Stimulated activated CD4-positive, alpha-beta T cell treated with anti-CD3 and anti-CD28 coated beads, Interleukin-15, amount 100 ng/mL, for 1 hour (primary cell): ENCODE results near the gene BBS7.

Source experiments
- DNase-seq, 2 donors: peaks; one replicate each; pipeline ENCODE4 v3.0.0-alpha.2; 2020; ENCODE audit warnings: low read depth in 1 of 2, low spot score in 1 of 2

BBS7 gene, protein sequence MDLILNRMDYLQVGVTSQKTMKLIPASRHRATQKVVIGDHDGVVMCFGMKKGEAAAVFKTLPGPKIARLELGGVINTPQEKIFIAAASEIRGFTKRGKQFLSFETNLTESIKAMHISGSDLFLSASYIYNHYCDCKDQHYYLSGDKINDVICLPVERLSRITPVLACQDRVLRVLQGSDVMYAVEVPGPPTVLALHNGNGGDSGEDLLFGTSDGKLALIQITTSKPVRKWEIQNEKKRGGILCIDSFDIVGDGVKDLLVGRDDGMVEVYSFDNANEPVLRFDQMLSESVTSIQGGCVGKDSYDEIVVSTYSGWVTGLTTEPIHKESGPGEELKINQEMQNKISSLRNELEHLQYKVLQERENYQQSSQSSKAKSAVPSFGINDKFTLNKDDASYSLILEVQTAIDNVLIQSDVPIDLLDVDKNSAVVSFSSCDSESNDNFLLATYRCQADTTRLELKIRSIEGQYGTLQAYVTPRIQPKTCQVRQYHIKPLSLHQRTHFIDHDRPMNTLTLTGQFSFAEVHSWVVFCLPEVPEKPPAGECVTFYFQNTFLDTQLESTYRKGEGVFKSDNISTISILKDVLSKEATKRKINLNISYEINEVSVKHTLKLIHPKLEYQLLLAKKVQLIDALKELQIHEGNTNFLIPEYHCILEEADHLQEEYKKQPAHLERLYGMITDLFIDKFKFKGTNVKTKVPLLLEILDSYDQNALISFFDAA

DNA sequence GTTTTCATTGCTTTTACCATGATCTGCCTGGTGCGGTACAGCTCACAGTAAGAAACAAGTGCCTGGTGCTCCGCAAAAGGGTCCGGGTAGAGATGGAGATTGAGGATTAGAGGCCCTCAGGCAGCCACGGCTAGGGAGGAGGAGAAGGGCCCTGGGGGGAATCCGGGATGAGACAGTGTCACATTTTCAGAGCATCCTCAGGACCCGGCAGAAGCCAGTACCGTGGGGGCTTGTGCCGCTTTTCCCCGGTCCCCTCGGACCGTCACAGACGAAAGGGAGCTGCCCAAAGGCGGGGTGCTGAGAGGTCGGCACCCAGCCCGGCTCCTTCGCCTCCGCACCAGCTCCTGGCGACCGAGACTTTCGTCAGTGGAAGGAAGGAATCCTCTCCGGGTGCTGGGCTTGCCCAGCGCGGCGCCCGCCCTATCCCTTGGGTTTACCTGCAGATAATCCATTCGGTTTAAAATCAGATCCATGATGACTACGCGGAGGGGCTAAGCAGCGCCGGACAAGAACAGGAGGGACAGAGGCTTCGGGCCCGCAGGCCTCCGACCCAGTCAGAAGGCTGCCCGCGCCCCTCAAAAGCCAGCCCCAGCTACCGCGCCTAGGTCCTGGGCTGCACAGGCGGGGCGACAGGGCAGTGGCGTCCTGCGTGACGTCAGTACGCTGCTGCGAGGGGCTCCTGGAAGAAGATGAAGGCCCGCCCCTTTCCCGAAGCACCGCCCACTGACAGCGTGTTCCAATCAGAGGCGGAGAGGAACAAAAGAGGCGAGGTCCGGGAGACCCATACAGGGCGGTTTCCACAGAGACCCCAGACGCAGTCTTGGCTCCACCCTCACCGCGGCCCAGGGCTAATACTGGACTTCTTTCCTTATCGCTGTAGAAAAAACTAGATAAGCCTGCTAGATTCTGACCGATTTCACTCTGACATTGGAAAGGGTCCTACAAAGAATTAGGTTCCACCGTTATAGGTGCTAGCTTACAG, at the start of gene BBS7:
BBS7 (minus strand) TSS at position 634 of the 982 bp plus-strand sequence; CDS start at position 473, 161 bp downstream.
- DNase-seq, result peak; percentile 85 to 95

DNA sequence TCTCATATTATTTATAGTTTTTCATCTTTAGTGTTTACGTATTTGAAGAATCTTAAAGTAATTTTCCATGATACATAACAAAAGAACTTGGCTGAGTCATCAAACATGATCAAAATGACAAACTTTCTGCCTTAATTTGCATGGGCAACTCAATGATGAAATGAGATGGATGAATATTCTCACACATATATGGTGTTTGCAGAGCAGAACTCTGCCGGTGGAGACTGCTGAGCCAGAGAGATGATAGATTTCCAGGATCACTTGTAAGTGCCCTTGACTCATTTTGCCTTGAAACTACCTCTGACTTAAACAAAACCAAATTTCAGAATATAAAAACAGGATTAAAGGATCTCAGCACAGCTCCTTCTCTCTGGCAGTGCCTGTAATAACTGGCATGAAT, 43.4 kb upstream of the BBS7 start:
- no peak for DNase-seq

DNA sequence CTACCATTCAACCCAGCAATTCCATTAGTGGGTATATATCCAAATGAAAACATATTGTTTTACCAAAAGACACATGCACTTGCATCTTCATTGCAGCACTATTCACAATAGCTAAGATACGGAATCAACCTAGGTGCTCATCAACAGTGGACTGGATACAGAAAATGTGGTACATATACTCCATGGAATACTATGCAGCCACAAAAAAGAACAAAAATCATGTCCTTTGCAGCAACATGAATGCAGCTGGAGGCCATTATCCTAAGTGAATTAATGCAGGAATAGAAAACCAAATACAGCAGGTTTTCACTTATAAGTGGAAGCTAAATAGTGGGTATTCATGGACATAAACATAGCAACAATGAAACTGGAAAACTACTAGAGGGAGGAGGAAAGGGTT, 38.1 kb upstream of the BBS7 start:
- DNase-seq, result no peak

DNA sequence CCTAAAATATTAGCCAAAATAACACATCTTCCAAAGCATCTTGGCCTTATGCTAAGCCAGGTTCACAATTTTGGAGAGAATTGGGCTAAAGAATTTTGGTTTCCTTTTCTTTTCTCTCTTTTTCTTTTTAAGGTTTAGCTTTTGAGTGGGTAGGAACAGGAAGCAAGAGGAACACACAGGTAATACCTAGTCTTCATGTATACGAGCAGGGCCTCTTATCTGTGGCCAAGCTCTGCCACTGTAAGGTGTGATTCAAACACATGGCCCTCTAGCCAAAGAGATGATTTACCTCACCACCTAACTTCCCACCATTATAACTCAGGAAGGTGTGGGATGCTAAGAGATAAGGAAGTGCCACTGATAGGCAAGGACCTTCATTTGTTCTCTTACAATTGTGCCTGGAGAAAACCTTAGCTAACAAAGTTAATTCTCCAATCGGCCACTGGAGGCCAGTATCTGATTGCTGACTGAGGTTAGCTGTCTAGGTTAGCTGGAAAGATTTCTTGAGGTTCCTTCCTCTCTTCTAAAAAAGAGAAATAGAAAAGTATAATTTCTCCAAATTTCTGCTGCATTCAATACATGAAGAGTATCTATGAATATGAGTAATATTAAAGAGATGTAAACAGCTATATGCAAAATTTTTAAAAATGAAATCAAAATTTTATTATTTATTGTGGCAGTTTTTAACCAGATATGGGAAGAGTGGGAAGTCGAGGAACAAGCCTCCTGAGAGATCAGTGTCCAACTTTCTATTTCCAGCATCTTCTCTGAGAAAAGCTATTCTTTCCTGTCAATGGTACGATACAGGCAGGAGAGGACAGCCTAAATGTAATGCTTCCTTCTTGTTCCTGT, 30.1 kb upstream of the BBS7 start:
- DNase-seq, result no peak

DNA sequence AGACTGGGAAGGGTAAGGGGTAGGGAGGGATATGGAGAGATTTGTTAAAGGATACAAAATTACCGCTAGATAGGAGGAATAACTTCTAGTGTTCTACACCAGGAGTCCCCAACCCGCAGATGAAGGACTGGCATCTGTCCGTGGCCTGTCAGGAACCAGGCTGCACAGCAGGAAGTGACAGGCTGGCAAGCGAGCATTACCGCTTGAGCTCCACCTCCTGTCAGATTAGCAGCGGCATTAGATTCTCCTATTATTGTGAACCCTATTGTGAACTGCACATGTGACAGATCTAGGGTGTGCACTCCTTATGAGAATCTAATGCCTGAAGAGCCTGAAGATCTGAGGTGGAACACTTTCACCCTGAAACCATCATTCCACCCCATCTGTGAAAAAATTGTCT, 27.9 kb upstream of the BBS7 start:
- DNase-seq, result no peak

DNA sequence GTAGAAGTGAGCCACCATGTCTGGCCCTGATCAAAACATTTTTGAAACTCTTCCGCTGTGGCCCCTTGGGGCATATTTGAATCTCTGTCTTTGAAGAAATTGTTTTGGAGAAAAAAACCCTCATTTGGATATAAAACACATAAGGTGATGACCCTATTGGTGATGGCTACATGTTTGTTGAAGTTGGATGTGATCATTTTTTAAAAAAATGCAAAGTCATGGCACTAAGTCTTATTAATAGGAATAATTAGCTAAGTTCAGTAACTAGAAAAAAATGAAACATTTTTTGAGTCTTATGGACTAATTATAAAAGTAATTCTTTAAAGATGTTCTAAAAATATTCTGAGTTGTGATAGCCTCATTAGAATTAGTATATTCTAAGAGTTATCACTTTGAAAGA, 17.9 kb upstream of the BBS7 start:
- no peak for DNase-seq

DNA sequence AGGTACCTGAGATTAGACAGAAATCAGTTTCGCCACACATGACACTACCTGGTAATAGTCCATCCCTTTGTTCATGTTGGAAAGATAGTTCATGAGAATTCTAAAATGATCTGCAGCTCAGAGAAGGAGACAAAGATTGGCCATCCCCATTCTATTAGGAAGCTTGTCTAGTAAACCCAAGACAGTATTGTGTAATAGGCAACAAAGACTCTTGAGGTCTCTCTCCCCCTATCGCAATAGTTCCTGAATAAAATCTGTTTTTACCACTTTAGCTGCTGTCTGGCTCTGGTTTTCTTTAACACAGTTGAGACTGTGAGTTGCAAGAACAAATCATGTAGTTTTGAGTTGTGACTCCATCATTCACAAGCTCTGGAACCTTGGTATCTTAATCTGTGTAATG, 14.8 kb upstream of the BBS7 start:
- DNase-seq, result no peak

DNA sequence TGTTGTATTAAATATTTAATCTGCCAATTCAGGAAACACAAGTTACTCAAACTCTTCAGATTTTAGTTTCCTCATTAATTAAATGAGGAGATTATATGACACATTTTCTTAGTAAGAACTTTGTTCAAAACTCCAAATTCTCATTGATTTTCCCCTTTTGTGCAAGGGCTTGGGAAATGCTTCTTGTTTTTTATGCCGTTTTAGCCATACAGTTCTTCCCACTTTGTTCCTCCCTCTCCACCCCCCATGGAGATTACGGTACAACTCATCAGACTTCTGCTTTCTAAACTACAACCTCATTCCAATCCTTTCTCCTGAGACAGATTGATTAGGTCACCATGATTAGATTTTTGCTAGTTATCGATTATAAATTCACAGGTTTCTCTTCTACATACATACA, 10.9 kb upstream of the BBS7 start:
- no peak for DNase-seq

DNA sequence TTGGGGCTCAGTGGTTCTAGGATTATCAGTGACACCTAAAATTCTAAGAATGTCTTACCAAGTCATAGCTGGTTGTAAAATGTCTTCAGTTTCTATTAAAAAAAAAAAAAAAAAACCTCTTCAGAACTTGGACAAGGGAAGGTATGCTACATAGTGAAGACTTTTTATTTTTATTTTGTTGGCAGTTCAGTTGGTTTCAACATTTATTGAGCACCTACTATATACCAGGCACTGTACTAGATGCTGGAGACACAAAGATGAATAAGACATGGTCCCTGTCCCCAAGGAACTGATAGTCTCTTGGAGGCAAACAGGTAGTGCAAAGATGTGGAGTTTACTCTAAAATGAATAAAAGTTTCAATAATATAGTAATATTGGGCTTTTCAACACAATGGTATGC, 8.9 kb upstream of the BBS7 start:
- DNase-seq, result no peak

DNA sequence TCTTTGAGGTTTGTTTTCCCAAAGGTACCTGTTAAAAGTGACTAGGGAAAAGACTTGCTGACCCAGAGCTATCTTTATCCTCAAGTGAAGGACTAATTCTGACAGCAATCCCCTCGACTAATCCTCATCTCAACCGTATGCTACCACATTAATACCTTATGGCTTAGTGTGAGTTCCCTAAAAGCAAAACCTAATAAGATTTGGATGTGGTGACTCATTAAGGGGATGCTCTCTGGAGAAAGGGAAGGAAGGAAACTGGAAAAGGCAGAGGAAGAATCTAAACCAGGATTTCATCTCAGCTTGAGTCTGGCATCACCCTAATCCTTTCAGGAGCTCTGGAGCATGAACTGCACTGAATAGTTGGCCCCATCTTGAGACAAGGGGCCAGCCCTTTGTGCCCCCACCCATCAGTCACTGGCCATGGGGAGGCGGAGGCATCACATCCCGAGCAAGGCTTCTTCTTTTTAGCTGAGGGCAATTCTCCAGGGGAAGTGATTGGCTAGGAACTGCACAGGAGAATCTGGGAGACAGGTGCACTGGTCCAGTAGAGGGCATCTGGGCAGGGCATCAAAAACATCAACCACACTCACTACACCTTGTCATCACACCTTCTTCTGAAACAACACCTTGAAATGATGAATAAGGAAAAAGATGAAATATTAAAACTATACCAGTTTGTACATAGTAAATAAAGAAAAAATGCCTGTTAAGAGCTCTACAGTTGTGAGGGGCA, 6.9 kb upstream of the BBS7 start:
- no peak for DNase-seq

DNA sequence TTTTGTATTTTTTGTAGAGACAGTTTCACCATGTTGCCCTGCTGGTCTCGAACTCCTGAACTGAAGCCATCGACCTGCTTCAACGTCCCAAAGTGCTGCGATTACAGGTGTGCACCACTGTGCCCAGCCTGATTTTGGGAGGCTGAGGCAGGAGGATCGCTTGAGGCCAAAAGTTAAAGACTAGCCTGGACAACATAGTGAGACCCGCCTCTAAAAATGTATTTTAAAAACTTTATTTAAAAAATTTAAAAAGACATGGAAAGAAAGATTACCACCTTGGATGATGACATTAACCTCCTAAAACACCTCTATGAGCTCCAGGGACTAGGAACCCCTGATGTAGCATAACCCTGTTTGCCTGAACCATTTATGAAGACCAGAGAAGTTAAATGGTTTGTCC, 5.8 kb upstream of the BBS7 start:
- no peak for DNase-seq

DNA sequence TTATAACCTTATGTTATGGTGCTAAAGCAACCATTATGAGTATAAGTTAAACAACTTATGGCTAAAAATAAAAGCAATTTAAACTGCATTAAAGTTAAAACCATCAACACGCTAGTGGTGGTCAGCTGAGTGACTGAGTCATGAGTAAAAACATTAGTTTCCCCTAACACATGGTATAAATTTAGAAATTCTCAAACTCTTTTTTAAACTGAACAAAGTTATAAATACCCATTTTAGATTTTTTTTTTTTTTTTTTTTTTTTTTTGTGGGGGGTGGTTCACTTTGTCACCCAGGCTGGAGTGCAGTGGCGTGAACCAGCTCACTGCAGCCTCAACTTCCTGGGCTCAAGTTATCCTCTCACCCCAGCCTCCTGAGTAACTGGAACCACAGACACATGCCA, 5.4 kb upstream of the BBS7 start:
- no peak for DNase-seq

DNA sequence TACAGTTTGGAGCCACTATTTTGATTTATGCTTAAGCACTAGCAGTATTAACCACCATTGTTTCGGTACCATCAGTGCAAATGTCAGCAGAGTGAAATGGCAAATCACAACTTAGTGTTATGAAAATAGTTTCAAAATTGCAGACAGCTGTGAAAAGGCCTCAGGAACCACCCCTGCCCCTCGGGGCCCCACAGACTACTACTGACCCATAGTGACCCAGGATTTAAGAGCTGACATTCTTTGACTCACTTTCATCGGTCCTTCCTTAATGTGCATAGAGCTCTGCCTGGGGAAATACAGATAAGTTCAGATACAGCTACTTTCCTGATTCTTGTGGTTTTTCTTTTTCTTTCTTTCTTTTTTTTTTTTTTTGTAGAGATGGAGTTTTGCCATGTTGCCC, 3.3 kb upstream of the BBS7 start:
- DNase-seq, result no peak

DNA sequence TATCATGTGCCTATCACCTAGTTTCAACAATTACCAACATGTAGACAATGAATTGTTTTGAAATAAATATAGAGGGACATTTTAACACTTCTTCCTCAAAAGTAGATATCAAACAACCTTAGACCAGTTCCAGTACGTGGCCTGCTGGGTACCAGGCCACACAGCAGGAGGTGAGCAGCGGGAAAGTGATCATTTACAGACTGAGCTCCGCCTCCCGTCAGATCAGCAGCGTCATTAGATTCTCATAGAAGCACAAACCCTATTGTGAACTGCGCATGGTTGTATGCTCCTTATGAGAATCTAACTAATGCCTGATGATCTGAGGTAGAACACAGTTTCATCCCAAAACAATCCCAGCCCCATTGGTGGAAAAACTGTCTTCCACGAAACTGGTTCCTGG, 6.5 kb downstream of the BBS7 start:
- no peak for DNase-seq

DNA sequence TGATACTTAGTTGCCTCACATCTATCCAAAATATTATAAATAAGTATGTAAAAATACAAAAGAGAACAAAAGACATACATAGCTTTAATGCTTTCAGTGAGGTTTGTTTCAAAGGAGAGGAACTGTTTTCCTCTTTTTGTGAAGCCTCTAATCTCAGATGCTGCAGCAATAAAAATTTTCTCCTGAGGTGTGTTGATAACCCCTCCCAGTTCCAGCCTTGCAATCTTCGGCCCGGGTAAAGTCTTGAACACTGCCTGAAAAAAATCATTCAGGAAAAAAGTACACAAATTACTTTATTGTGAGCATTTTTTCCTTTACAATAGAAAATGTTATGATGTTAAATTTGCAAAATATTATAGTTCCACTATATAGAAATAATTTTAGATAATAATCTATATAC, 8.8 kb downstream of the BBS7 start:
- no peak for DNase-seq

DNA sequence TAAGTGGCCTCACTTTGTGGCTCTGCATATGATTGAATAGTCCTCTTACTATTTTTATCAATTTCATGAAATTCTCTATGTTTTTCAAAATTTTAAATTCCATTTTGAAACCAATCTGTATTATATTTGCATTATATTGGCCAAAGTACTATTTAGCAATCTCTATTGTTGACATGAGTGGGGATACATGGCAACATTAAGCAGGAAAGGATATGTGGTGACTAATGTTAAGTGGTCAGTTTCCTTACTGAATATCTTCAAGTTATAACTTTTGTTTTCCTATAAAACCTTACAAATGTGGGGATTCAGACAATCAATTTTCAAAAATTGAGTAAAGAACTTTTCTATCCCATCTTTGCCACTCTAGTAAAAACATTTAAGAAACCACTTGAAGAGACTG, 10.2 kb downstream of the BBS7 start:
- no peak for DNase-seq

DNA sequence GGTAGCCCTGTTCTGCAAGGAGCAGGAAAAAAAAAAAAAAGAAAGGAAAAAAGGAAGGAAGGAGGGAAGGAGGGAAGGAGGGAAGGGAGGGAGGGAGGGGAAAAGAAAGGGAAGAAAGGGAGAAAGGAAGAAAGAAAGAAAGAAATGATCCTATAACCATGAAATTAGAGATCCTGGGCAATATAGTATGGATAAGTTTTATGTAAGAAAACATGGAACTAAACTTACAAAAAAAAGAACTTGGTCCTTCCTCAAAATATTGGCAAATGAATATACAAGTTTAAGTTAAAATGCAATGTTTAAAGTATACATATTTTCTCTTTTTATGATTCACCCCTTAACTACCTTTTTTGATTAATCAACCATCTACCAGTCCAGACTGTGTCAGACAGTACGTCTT, 18.9 kb downstream of the BBS7 start:
- DNase-seq, result no peak

DNA sequence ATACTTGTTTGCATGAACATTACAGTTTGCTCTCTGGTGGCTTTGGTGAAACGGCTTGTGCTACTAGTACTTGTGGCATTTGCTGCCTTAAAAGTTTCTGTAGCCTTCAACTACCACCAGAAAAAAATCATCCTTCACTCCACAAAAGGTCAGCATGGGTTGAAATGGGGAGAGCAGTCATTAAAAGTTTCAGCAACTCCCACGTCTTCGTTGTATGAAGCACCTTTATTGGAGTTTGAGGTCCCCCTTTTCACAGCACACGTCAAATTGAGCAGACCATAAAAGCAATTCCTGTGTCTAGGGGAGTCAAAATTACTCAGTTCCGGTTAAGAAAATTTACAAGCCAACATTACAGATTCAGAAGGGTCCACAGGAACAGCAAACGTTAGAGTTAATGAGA, 23.6 kb downstream of the BBS7 start:
- DNase-seq, result no peak

DNA sequence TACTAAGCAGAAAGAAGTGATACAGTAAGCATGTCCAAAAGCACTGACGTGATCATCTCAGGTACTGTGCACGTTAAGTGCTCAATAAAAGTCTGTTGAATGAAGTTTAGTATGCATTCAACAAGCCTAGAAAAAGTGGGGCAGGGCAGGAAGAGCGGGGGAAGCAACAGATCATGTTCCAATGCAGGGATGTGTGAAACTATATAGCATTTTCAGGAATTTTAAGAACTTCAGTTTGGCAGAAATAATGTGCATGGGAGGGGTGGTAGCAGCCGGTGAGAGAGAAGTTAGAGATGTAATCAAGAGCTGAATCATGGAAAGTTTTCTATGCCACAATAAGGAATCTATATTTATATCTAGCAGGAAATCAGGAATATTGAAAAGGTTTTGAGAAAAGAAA, 27.4 kb downstream of the BBS7 start:
- DNase-seq, result no peak

DNA sequence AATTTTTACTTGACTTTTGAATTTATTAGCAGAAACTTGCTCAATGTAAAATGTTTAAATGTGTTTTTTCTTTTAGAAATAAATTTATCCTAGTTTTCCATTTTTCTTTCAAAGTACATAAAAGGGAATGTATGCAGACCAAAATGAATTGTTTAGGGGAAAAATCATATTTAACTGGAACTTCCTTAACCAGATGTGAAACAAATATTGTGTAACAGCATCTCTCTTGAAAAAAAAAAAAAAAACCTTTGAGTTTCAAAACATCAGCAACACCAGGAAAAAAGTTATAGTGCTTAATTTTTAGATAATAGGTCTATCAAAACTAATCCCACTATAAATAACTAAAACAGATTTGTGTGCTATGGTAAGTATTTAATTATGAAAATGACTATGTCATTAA, 32.1 kb downstream of the BBS7 start:
- DNase-seq, result no peak
